ENCODE data around the gene ZNF195.
"Not testable (repeated sequence)": the region's sequence is repeated elsewhere in the genome, so short reads cannot be mapped to it uniquely, and the experiment has no call there.

ZNF195 gene

GRCh38 chr11:3341298-3341697 is 37.6 kb downstream of the ZNF195 start:
- Histone ChIP-seq H3K4me1 (ENCODE audit: control insufficient read depth in 1 of 2, insufficient read depth in 1 of 2, low read depth in 1 of 2, low read length in 1 of 2) (no peaks in the 10 kb centered on the region), H3K36me3 (no peaks in the 10 kb centered on the region), H3K4me3 (ENCODE audit: low read depth in 1 of 2, low read length in 1 of 2) (no peak overlapping the region), H3K27me3 (peaks cover 68% of the 10 kb centered on the region), H3K27ac (no peak overlapping the region), H3K9me3 (no peaks in the 10 kb centered on the region)
- no peak for TF ChIP-seq CTCF (IDR thresholded peaks at IDR 0.05)

GRCh38 chr11:3340025-3340424 is 38.9 kb downstream of the ZNF195 start:
- Histone ChIP-seq H3K4me3 (ENCODE audit: low read depth in 1 of 2, low read length in 1 of 2) (no peak overlapping the region), H3K27me3 (peaks cover 63% of the 10 kb centered on the region), H3K36me3 (no peaks in the 10 kb centered on the region), H3K27ac (no peak overlapping the region), H3K4me1 (ENCODE audit: control insufficient read depth in 1 of 2, insufficient read depth in 1 of 2, low read depth in 1 of 2, low read length in 1 of 2) (no peaks in the 10 kb centered on the region), H3K9me3 (no peaks in the 10 kb centered on the region)
- TF ChIP-seq CTCF (IDR thresholded peaks at IDR 0.05), result no peak

GRCh38 chr11:3339340-3339624 is 39.7 kb downstream of the ZNF195 start:
- Histone ChIP-seq H3K4me3 (ENCODE audit: low read depth in 1 of 2, low read length in 1 of 2) (no peak overlapping the region), H3K27ac (no peak overlapping the region), H3K27me3 (peaks cover 55% of the 10 kb centered on the region), H3K36me3 (no peaks in the 10 kb centered on the region), H3K9me3 (no peaks in the 10 kb centered on the region), H3K4me1 (ENCODE audit: control insufficient read depth in 1 of 2, insufficient read depth in 1 of 2, low read depth in 1 of 2, low read length in 1 of 2) (no peaks in the 10 kb centered on the region)
- TF ChIP-seq CTCF (IDR thresholded peaks at IDR 0.05), result no peak

- H3K9me3 ChIP-seq, result no peaks in the 10 kb centered on the region
- H3K36me3 ChIP-seq, result no peaks in the 10 kb centered on the region
- H3K4me3 ChIP-seq (ENCODE audit: low read depth in 1 of 2, low read length in 1 of 2), result no peak overlapping the region
- no peaks in the 10 kb centered on the region for H3K4me1 ChIP-seq (ENCODE audit: control insufficient read depth in 1 of 2, insufficient read depth in 1 of 2, low read depth in 1 of 2, low read length in 1 of 2)
- H3K27ac ChIP-seq, result no peak overlapping the region
- peaks cover 52% of the 10 kb centered on the region for H3K27me3 ChIP-seq
- TF ChIP-seq CTCF (IDR thresholded peaks at IDR 0.05), result no peak
These were observed 40.2 kb downstream of the ZNF195 start for GRCh38 chr11:3338569-3339339.

GRCh38 chr11:3336420-3336819 is 42.5 kb downstream of the ZNF195 start:
- H3K4me3 ChIP-seq (ENCODE audit: low read depth in 1 of 2, low read length in 1 of 2); H3K9me3 ChIP-seq; H3K4me1 ChIP-seq (ENCODE audit: control insufficient read depth in 1 of 2, insufficient read depth in 1 of 2, low read depth in 1 of 2, low read length in 1 of 2); H3K27ac ChIP-seq; H3K36me3 ChIP-seq: not testable (repeated sequence)
- H3K27me3 ChIP-seq, result peaks cover 28% of the 10 kb centered on the region

- not testable (repeated sequence) for H3K27ac ChIP-seq; H3K4me3 ChIP-seq (ENCODE audit: low read depth in 1 of 2, low read length in 1 of 2); H3K36me3 ChIP-seq; H3K27me3 ChIP-seq; H3K9me3 ChIP-seq; H3K4me1 ChIP-seq (ENCODE audit: control insufficient read depth in 1 of 2, insufficient read depth in 1 of 2, low read depth in 1 of 2, low read length in 1 of 2)
These were observed 45.8 kb downstream of the ZNF195 start for GRCh38 chr11:3333157-3333556.

GRCh38 chr11:3331078-3331477 is 47.9 kb downstream of the ZNF195 start:
- not testable (repeated sequence) for H3K9me3 ChIP-seq; H3K27me3 ChIP-seq; H3K36me3 ChIP-seq; H3K27ac ChIP-seq; H3K4me1 ChIP-seq (ENCODE audit: control insufficient read depth in 1 of 2, insufficient read depth in 1 of 2, low read depth in 1 of 2, low read length in 1 of 2); H3K4me3 ChIP-seq (ENCODE audit: low read depth in 1 of 2, low read length in 1 of 2)

GRCh38 chr11:3330064-3330463 is 48.9 kb downstream of the ZNF195 start:
- not testable (repeated sequence) for H3K4me1 ChIP-seq (ENCODE audit: control insufficient read depth in 1 of 2, insufficient read depth in 1 of 2, low read depth in 1 of 2, low read length in 1 of 2); H3K27ac ChIP-seq; H3K9me3 ChIP-seq; H3K4me3 ChIP-seq (ENCODE audit: low read depth in 1 of 2, low read length in 1 of 2); H3K36me3 ChIP-seq; H3K27me3 ChIP-seq

- H3K36me3 ChIP-seq; H3K4me3 ChIP-seq (ENCODE audit: low read depth in 1 of 2, low read length in 1 of 2); H3K9me3 ChIP-seq; H3K27ac ChIP-seq; H3K27me3 ChIP-seq; H3K4me1 ChIP-seq (ENCODE audit: control insufficient read depth in 1 of 2, insufficient read depth in 1 of 2, low read depth in 1 of 2, low read length in 1 of 2): not testable (repeated sequence)
These were observed 50.4 kb downstream of the ZNF195 start for GRCh38 chr11:3328503-3328902.

GRCh38 chr11:3326450-3326849 is 52.5 kb downstream of the ZNF195 start:
- not testable (repeated sequence) for H3K27me3 ChIP-seq; H3K4me3 ChIP-seq (ENCODE audit: low read depth in 1 of 2, low read length in 1 of 2); H3K27ac ChIP-seq; H3K9me3 ChIP-seq; H3K36me3 ChIP-seq; H3K4me1 ChIP-seq (ENCODE audit: control insufficient read depth in 1 of 2, insufficient read depth in 1 of 2, low read depth in 1 of 2, low read length in 1 of 2)
